ENCODE data around the gene KDM5C.
A peak's percentile ranks its signal among the peaks of the same experiment; 100 is the strongest.

Gene KDM5C

DNA sequence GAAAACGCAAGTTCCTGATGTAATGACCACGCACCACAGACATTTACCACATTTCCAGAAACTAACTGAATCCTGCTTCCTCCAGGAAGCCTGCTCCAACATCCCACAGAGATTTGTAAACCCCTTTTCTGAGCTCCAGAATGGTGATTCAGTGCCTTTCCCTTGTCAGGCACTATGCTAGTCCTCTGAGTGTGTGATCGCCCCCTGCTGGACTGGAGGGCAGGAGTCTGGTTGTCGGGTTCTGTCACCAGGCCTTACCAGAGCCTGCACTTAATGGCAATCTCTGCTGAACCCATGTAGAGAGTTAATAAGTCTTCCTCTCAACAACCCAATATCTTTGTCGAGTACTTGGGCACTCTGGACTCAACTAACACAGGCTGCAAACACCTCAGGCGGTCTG, 14.5 kb upstream of the KDM5C start:
- Histone ChIP-seq H3K9me3 (ENCODE audit: control insufficient read depth, insufficient read depth, low read length) (no peaks in the 10 kb centered on the region), H3K9ac (ENCODE audit: low read depth, low read length) (no peak overlapping the region), H3K4me1 (ENCODE audit: insufficient read depth, low read length) (no peaks in the 10 kb centered on the region), H3K36me3 (ENCODE audit: insufficient read depth, low read length) (peaks cover 2% of the 10 kb centered on the region; the same call in 1 of the 2 replicates)

DNA sequence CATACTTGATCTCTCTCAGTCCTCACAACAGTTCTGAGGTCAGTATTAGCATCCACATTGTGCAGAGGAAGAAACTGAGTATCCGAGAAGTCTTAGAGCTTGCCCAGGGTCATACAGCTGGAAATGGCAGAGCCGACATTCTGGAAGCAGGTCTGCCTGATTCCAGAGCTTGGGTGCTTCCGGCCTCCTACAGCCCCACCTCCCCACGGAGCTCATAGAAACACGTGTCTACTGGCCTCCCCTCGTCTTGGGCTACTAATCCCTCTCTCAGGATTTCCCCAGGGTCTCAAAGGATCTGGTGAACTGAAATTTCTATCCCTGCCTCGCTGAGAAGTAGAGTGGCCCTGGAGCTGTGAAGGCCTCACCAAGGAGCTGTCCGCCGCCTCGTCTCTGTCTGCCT, 12.0 kb upstream of the KDM5C start:
- H3K9me3 ChIP-seq (ENCODE audit: control insufficient read depth, insufficient read depth, low read length): no peaks in the 10 kb centered on the region
- H3K4me1 ChIP-seq (ENCODE audit: insufficient read depth, low read length): no peaks in the 10 kb centered on the region
- peaks cover 2% of the 10 kb centered on the region; the same call in 1 of the 2 replicates for H3K36me3 ChIP-seq (ENCODE audit: insufficient read depth, low read length)
- no peak overlapping the region for H3K9ac ChIP-seq (ENCODE audit: low read depth, low read length)

DNA sequence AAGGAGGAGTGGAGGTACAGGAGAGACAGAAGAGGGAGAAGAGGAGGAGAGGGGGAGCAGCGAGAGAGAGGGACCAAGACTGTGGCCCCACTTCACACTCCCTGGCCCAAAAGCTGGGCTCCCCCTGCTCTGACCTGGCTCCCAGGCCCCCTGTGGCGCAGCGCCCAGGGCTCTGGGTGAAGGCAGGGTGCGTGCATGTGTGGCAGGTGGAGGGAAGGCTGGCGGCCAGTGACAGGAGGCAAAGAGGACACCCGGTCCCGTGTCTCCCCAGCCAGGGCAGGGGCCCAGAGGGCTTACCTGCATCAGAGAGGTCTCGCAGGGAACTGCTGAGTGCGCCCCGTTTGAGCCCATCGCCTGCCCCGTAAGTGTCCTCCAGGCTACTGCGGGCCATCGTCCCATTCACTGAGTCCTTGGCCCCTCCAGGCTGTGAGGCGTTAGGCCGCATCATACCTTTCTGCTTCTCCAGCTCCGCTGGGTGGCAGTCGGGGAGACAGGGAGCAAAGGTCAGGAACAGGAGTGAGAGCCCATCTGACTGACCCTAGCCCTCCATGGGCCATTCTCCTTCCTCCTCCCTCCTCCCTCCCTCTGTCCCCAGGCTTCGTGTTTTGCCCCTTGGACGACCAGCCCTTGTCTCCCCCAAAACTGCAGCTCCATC, 11.1 kb upstream of the KDM5C start:
- Histone ChIP-seq H3K36me3 (ENCODE audit: insufficient read depth, low read length) (no peaks in the 10 kb centered on the region), H3K9ac (ENCODE audit: low read depth, low read length) (no peak overlapping the region), H3K4me1 (ENCODE audit: insufficient read depth, low read length) (no peaks in the 10 kb centered on the region), H3K9me3 (ENCODE audit: control insufficient read depth, insufficient read depth, low read length) (no peaks in the 10 kb centered on the region)

DNA sequence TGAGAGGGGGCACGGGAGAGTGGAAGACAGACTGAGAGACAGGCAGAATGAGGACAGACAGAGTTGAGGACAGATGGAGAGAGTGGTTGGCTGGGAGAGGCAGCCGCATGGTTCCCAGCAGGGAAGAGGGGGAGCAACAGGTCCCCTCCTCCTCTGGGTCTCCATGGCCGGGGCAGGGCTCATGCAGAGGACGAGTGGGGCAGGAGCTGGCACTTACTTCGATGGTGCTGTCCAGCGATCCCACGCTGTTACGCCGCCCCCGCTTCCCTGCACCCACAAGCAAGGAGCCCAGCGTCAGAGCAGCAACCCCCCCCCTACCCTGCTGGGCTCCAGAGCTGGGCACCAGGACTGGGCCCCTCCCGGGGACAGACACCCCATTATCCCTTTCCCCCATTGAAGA, 10.6 kb upstream of the KDM5C start:
- Histone ChIP-seq H3K9ac (ENCODE audit: low read depth, low read length) (no peak overlapping the region), H3K9me3 (ENCODE audit: control insufficient read depth, insufficient read depth, low read length) (no peaks in the 10 kb centered on the region), H3K4me1 (ENCODE audit: insufficient read depth, low read length) (no peaks in the 10 kb centered on the region), H3K36me3 (ENCODE audit: insufficient read depth, low read length) (no peaks in the 10 kb centered on the region)

DNA sequence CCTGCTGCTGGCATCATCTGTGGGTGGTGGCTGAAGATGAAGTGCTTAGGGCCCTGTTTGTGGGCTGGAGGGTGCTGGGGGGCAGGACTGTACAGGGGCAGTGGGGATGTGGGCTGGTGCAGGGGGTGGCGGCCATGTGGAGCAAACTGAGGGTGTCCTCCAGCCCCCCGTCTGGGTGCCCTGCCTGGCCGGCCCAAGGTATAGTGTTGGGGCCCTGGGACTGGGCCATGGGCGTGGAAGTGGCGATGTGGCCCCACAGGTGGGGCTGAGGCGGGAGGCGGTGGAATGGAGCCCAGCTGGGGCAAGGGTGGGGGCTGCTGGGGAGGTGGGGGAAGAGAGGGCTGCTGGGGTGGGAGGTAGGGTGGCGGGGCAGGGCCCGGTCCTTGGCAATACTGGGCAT, 9.5 kb upstream of the KDM5C start:
- Histone ChIP-seq H3K9me3 (ENCODE audit: control insufficient read depth, insufficient read depth, low read length) (no peaks in the 10 kb centered on the region), H3K36me3 (ENCODE audit: insufficient read depth, low read length) (no peaks in the 10 kb centered on the region), H3K4me1 (ENCODE audit: insufficient read depth, low read length) (no peaks in the 10 kb centered on the region), H3K9ac (ENCODE audit: low read depth, low read length) (no peak overlapping the region)

DNA sequence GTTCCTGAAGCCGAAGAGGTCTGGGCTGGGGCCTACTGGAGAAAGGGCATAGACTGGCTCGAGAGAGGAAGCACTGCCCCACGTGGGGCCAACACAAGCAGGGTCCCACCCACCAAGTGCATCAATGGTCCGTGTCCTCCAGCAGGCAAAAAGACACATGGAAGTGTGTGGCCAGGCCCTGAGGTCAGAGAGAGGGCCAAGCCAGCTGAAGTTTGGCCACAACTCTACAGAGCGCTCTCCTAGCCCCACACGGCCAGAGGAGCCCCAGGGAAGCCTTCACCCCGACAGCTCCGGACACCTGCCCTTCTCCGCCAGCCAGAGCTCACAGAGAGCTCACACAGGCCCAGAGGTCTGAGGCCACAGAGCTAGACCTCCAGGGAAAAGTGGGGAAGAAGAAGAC, 8.5 kb upstream of the KDM5C start:
- Histone ChIP-seq H3K9me3 (ENCODE audit: control insufficient read depth, insufficient read depth, low read length) (no peaks in the 10 kb centered on the region), H3K36me3 (ENCODE audit: insufficient read depth, low read length) (no peaks in the 10 kb centered on the region), H3K4me1 (ENCODE audit: insufficient read depth, low read length) (no peaks in the 10 kb centered on the region), H3K9ac (ENCODE audit: low read depth, low read length) (no peak overlapping the region)

DNA sequence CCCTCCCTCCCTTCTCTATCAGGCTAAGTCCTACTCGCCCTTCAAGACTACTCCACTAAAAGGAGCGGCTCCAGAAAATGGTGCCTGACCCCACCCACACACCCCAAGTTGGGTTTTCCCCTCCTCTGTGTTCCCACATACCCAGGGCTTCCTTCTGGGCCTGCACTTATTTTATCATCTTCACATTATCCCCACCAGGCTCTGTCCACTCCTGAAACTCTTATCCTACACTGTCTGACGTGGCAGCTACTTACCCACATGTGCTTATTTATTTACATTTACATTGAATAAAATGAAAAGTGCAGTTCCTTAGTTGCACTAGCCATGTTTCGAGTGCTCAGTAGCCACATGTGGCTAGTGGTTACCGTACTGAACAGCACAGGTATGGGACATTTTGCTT, 5.1 kb upstream of the KDM5C start:
- no peak overlapping the region for H3K9ac ChIP-seq (ENCODE audit: low read depth, low read length)

DNA sequence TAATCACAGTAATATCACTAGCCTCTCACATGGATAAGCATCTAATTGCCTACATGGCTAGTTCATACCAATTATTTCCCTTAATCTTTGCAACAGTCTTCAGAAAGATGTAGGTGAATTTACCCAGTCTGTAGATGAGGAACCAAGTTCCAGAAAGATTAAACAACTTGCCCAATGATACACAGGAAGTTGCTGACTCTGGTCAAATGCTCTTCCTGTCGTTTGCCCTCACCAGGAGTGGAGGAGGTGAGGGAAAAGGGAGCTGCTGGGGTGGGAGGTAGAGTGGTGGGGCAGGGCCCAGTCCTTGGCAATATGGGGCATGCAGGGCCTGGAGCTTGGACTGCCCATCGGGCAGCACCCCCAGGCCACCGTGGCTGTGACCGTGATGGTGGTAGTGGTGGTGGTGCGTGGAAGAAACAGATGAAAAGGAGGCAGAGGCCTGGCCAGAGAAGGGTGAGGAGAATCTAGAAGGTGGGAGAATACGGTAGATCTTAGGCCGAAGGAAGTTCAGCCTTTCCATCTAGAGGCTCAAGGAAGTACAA, 2.3 kb upstream of the KDM5C start:
- Histone ChIP-seq H3K9ac (ENCODE audit: low read depth, low read length) (no peak overlapping the region), H3K4me1 (ENCODE audit: insufficient read depth, low read length) (no peaks in the 10 kb centered on the region; the same call in 1 of the 2 replicates), H3K36me3 (ENCODE audit: insufficient read depth, low read length) (no peaks in the 10 kb centered on the region), H3K9me3 (ENCODE audit: control insufficient read depth, insufficient read depth, low read length) (no peaks in the 10 kb centered on the region)

More for the DNA sequence above, 5.1 kb upstream of the KDM5C start:
- H3K9me3 ChIP-seq (ENCODE audit: control insufficient read depth, insufficient read depth, low read length): no peaks in the 10 kb centered on the region
- no peaks in the 10 kb centered on the region for H3K4me1 ChIP-seq (ENCODE audit: insufficient read depth, low read length)
- H3K36me3 ChIP-seq (ENCODE audit: insufficient read depth, low read length): no peaks in the 10 kb centered on the region

DNA sequence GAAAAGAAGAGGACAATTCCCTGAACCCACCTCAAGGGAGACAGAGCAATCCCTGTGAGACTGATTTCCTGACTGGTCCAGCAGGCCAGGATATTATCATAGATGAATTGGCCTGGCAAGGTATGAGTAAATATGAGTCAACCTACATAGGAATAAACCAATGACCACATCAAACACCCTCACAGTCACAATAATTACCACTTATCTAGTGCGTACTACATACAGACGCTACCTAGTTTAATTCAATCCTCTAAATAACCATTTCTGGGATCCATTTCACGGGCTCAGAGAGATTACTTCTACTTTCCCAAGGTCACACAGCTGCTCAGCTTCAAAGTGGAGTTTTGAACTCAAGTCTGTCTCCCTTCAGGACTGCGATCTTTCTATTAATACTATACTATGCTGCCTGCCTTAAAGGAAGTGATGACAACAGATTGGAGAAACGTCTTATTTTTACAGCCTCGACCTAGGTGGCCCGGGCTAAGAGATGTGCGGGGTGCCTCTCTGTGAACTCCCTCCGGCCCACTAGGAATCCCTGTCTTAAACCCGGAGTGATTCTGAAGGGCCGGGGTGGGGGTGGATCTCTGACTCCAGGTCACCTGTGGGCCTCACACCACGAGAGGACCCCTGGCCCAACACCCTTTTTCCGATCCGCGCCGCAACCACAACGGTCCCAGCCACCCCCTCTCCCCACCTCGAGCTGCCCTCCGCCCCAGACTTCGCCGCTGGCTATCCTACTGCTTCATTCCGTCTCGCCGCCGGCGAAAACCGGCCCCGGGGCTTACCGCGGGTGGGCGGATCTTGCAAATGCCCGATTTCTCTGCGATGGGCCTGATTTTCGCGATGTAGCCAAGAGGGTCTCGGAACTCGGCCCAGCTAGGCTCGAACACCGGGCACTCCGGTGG, 800 bp downstream of the KDM5C start:
- Histone ChIP-seq H3K4me1 (ENCODE audit: insufficient read depth, low read length) (no peaks in the 10 kb centered on the region; the same call in 1 of the 2 replicates), H3K36me3 (ENCODE audit: insufficient read depth, low read length) (no peaks in the 10 kb centered on the region; the same call in 1 of the 2 replicates), H3K9ac (ENCODE audit: low read depth, low read length) (peak overlapping the region; percentile 73), H3K9me3 (ENCODE audit: control insufficient read depth, insufficient read depth, low read length) (no peaks in the 10 kb centered on the region)

DNA sequence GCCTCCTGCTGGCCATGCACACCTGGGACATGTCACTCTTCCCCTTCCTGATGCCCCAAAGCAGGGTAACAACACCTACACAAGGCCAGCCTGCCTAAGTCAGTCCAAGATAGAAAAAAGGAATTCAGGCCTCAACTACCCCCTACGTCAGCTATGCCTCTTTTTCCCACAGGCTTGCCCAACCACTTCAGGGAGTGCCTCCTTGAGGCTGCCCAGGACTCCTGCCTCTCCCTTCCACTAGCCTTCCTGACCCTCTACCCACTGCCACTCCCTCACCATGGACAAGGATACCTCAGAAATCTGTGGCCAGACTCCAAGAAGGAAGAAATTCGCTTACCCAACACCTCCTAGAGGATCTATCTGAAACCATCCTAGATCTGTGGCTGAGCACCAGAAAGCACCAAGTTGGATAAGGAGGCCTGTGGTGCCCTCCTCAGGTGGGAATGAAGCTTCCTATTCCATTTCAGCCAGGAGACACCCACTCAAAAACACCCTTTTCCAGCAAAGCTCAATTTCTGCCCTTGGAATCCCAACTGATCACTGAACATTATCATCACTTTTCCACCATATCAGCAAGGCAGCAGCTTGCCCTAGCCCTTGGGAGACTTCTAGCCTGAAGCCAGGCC, 1.8 kb downstream of the KDM5C start:
- Histone ChIP-seq H3K4me1 (ENCODE audit: insufficient read depth, low read length) (no peaks in the 10 kb centered on the region; the same call in 1 of the 2 replicates), H3K9ac (ENCODE audit: low read depth, low read length) (peak overlapping the region; percentile 73; the same call in 1 of the 2 replicates), H3K9me3 (ENCODE audit: control insufficient read depth, insufficient read depth, low read length) (no peaks in the 10 kb centered on the region), H3K36me3 (ENCODE audit: insufficient read depth, low read length) (no peaks in the 10 kb centered on the region; the same call in 1 of the 2 replicates)

DNA sequence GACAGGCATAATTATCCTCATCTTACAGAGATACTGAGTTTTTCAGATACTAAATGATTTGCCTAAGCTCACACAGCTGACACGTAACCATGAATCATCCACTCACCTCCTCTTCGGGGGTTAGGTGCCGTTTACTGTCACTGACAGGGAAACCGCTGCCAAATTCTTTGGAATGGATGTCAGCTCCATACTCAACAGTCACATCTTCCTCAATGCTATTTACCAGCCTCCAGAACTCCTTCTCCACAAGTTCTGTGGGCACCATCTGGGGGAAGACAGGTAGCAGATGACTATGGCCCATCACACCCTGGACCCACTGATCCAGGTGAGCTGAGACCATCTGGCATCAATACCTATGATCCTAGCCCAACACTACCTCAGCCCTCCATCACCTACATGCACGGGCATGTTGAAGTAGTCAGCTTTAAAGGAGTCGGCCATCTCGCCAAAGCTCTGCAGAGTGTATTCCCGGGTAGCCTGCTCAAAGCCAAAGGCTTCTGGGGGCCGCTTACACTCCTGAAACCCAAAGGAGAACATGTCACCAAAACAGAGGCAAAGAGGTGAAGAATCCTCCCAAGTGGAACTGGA, 13.5 kb downstream of the KDM5C start:
- Histone ChIP-seq H3K9me3 (ENCODE audit: control insufficient read depth, insufficient read depth, low read length) (no peaks in the 10 kb centered on the region), H3K9ac (ENCODE audit: low read depth, low read length) (no peak overlapping the region), H3K4me1 (ENCODE audit: insufficient read depth, low read length) (no peaks in the 10 kb centered on the region), H3K36me3 (ENCODE audit: insufficient read depth, low read length) (peaks cover 24% of the 10 kb centered on the region)

DNA sequence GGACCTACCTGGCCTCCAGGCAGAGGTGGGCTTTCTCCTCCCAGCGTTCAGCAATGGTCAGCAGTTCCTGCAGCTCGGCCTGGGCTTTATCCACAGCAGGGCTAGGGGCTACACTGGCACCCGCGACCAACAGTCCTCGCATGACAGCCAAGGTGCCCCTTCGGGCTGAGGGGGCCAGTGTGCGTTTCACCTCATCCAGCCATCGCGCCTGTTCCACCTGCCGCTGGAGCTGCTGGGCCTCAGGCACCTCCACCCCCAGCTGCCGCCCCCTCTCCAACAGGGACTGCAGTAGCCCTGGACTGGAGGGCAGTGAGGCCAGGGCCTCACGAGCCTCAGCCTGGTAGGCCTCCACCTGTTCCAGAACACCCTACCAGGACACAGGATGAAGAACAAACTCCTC, 28.3 kb downstream of the KDM5C start:
- Histone ChIP-seq H3K36me3 (ENCODE audit: insufficient read depth, low read length) (peaks cover 15% of the 10 kb centered on the region), H3K9me3 (ENCODE audit: control insufficient read depth, insufficient read depth, low read length) (no peaks in the 10 kb centered on the region), H3K4me1 (ENCODE audit: insufficient read depth, low read length) (no peaks in the 10 kb centered on the region), H3K9ac (ENCODE audit: low read depth, low read length) (no peak overlapping the region)

DNA sequence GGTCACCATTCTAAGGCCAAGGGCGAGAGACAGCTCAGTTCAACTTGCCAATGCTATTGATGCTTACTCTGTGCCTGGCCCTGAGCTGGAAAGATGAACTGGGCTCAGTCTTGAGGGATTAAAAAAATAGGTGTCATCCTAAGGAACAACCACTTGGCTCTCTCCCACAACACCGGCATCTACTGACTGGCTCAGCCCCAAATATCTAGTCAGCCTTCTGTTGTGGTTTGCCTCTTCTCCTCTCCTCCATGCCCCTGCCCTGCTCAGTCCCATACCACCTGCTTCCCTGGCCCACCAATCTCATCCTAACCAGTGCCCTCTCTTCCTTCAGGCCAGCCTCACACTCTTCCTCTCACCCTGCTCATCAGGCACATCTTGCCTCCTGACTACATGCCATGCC, 29.6 kb downstream of the KDM5C start:
- no peaks in the 10 kb centered on the region for H3K9me3 ChIP-seq (ENCODE audit: control insufficient read depth, insufficient read depth, low read length)
- H3K4me1 ChIP-seq (ENCODE audit: insufficient read depth, low read length): 0 out of 2 replicates have a peak, but pooled peaks cover 1% of the 10 kb centered on the region
- H3K36me3 ChIP-seq (ENCODE audit: insufficient read depth, low read length): peaks cover 10% of the 10 kb centered on the region
- no peak overlapping the region for H3K9ac ChIP-seq (ENCODE audit: low read depth, low read length)

DNA sequence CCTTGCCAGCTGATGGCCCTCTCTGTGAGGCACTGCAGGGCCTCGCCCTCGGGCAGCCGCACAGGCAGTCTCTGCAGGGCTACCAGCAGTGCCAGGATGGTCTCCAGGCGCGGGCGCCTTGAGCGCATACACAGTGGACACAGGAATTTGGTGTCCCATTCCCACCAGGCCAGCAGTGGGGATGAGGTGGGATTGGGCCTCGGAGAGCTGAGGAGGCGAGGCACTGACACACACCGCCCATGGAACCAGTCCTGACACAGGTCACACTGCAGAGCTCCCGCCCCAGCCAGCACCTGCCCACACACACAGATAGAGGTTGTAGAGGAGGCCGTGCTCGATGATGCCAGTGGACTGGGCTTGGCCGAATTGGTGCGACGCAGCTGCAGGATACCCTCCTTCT, 30.7 kb downstream of the KDM5C start:
- Histone ChIP-seq H3K9ac (ENCODE audit: low read depth, low read length) (no peak overlapping the region), H3K4me1 (ENCODE audit: insufficient read depth, low read length) (0 out of 2 replicates have a peak, but pooled peaks cover 4% of the 10 kb centered on the region), H3K9me3 (ENCODE audit: control insufficient read depth, insufficient read depth, low read length) (no peaks in the 10 kb centered on the region), H3K36me3 (ENCODE audit: insufficient read depth, low read length) (peaks cover 6% of the 10 kb centered on the region)

All from ES-I3 (cell line).